ENCODE results near the gene HTR3A.
A peak's percentile ranks its signal among the peaks of the same experiment; 100 is the strongest.

Gene HTR3A

GRCh38 chr11:113974741-113975470, at the start of gene HTR3A (continued):
- TF ChIP-seq TSHZ1 (tag by site-specific recombination; IDR thresholded peaks at IDR 0.05; ENCODE audit: borderline replicate concordance): no peak
- peak; percentile 67 for TF ChIP-seq KLF10 (tag by site-specific recombination; IDR thresholded peaks at IDR 0.05)
- peak; percentile 57; the same call in 1 of the 2 replicates for TF ChIP-seq ATF2 (tag by site-specific recombination; IDR thresholded peaks at IDR 0.05; ENCODE audit: low read depth)
- no peak for TF ChIP-seq ZNF621 (tag by site-specific recombination; IDR thresholded peaks at IDR 0.05)
- no peak for TF ChIP-seq ZNF837 (tag by site-specific recombination; IDR thresholded peaks at IDR 0.05)
- TF ChIP-seq ZBTB17 (tag by site-specific recombination; IDR thresholded peaks at IDR 0.05): peak; percentile 92
- TF ChIP-seq ZBTB26 (tag by site-specific recombination; optimal IDR thresholded peaks at IDR 0.05): no peak
- peak; percentile 93 for TF ChIP-seq ZNF423 (tag by site-specific recombination; IDR thresholded peaks at IDR 0.05)
- no peak for TF ChIP-seq ZNF239 (tag by site-specific recombination; IDR thresholded peaks at IDR 0.05)
- TF ChIP-seq ZNF561 (tag by site-specific recombination; IDR thresholded peaks at IDR 0.05; ENCODE audit: borderline replicate concordance): 0 out of 2 replicates have a peak, but pooled peaks have one; percentile 54
- peak; percentile 81 for TF ChIP-seq ZNF600 (tag by site-specific recombination; IDR thresholded peaks at IDR 0.05)
- no peak for TF ChIP-seq YY2 (tag by site-specific recombination; IDR thresholded peaks at IDR 0.05)
- no peak for TF ChIP-seq ZNF501 (tag by site-specific recombination; IDR thresholded peaks at IDR 0.05)
- no peak for TF ChIP-seq ZNF513 (tag by site-specific recombination; IDR thresholded peaks at IDR 0.05)
- no peak for TF ChIP-seq ZNF274 (IDR thresholded peaks at IDR 0.05; ENCODE audit: low read length)
- TF ChIP-seq ZNF274 (tag by site-specific recombination; IDR thresholded peaks at IDR 0.05; ENCODE audit: borderline replicate concordance): no peak
- TF ChIP-seq ZNF19 (tag by site-specific recombination; IDR thresholded peaks at IDR 0.05; ENCODE audit: low read depth): no peak
- no peak; the same call in 1 of the 2 replicates for TF ChIP-seq ZSCAN23 (tag by site-specific recombination; IDR thresholded peaks at IDR 0.05)
- TF ChIP-seq ZNF76 (tag by site-specific recombination; IDR thresholded peaks at IDR 0.05; ENCODE audit: borderline replicate concordance, low read depth): no peak
- no peak for TF ChIP-seq ZNF211 (tag by site-specific recombination; IDR thresholded peaks at IDR 0.05; ENCODE audit: low read depth)
- TF ChIP-seq WT1 (tag by site-specific recombination; IDR thresholded peaks at IDR 0.05): peak; percentile 98
- TF ChIP-seq TCF7L2 (IDR thresholded peaks at IDR 0.05; ENCODE audit: borderline replicate concordance, low read depth, low read length): no peak
- TF ChIP-seq ZNF660 (tag by site-specific recombination; IDR thresholded peaks at IDR 0.05): peak; percentile 78
- TF ChIP-seq ZFHX2 (tag by site-specific recombination; conservative IDR thresholded peaks at IDR 0.05): 0 out of 2 replicates have a peak, but pooled peaks have one; percentile 5
- TF ChIP-seq ZNF341 (tag by site-specific recombination; IDR thresholded peaks at IDR 0.05; ENCODE audit: low read depth): no peak
- TF ChIP-seq ZBTB7A (tag by site-specific recombination; IDR thresholded peaks at IDR 0.05; ENCODE audit: low read depth): no peak; the same call in 1 of the 2 replicates
- TF ChIP-seq ZNF10 (tag by site-specific recombination; IDR thresholded peaks at IDR 0.05): no peak; the same call in 1 of the 2 replicates
- no peak for TF ChIP-seq RBAK (tag by site-specific recombination; IDR thresholded peaks at IDR 0.05)
- peak; percentile 79 for TF ChIP-seq KLF17 (tag by site-specific recombination; IDR thresholded peaks at IDR 0.05)
- TF ChIP-seq ZNF664 (tag by site-specific recombination; IDR thresholded peaks at IDR 0.05): no peak

Data from HEK293 (cell line).